HG02798 (cell line): ENCODE results near the gene CAV2.

Experiments used
- ATAC-seq: cut with Tn5 transposase; IDR thresholded peaks from one replicate; pipeline ENCODE4 v1.9.1; 2021; ENCODE audit warnings: mild to moderate bottlenecking; ENCODE audit not compliant: unreplicated experiment, poor library complexity

Gene CAV2

DNA sequence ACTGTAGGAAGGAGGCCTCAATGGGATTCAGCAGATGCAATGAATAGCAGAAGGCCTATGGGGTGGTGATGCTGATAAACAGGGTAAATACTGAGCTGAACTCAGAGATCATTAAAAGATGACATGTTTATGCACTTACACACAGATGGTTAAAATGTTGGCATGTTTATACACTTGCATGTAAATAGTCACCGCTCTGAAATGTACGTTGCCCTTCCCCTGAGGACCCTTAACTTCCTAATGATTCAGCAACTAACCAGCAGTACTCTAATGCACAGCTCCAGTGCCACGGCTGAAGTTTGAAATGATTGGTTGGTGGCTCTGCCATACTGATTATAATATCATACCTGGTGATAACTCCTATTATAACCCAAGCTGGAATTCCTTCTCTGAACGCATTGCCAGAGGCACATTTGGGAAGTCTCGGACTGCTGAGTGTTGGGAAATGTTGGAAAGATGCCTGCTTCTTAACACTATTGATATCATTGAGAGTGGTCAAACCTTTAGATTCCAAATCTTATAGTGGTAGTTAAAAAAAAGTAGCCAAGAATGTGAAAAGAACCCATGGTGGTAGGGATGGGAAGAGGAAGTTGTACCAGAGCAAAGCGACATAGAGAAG lies 21.6 kb downstream of the CAV2 start:
- no peak for ATAC-seq

DNA sequence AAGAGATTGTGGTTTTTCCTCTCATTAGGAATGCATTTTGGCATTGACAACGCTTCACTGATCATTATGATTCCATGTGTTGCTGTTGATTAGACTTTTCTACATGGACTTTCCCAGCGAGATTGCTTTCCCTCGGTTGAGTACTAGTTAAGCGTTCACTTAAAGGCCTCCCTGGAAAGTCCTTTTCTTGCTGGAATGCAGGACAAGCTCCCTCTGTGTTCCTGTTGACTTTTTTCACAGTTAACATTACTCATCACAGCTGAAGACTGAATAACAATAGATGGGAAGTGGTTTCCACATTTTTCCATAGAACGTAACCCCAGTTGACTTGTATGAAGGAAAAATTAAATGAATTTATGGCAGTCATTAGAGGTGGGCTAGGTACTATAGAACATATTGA lies 22.7 kb downstream of the CAV2 start:
- ATAC-seq = no peak

DNA sequence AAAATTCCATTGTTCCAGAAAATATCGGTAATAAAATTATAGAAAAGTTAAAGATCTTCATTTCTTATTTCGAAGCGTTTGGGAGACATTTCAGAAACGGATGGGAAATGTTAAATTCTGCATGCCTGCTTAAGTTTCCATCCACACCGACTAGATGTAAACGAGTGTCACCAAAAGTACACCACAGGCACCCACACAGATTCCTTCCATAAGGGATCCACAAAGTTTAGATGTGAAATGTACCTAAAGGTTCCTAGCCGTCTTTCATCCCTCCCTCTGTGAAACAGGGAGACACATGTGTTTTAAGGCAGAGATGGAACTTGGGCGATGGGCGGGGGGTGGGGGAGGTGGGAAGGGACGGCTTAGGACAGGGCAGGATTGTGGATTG lies 24.7 kb downstream of the CAV2 start:
- no peak for ATAC-seq

DNA sequence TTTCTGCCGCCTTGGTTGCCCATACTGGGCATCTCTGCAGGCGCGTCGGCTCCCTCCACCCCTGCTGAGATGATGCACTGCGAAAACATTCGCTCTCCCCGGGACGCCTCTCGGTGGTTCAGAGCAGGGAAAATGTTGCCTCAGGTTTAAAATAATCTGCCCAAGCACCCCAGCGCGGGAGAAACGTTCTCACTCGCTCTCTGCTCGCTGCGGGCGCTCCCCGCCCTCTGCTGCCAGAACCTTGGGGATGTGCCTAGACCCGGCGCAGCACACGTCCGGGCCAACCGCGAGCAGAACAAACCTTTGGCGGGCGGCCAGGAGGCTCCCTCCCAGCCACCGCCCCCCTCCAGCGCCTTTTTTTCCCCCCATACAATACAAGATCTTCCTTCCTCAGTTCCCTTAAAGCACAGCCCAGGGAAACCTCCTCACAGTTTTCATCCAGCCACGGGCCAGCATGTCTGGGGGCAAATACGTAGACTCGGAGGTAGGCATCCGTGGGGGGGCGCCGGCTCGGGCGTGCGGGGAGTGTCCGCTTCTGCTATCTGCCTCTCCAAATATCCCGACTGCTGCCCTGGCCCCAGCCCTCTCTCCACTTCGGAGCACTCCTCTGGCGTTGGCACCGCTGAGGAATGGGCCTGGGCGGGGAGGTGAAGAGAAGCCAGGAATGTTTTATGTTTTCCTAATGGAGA lies 25.2 kb downstream of the CAV2 start, which contains the start of gene CAV1:
CAV1 (plus strand) TSS at position 428 of the 689 bp plus-strand sequence; CDS start at position 455, 27 bp downstream.
- peak; percentile 28 for ATAC-seq

DNA sequence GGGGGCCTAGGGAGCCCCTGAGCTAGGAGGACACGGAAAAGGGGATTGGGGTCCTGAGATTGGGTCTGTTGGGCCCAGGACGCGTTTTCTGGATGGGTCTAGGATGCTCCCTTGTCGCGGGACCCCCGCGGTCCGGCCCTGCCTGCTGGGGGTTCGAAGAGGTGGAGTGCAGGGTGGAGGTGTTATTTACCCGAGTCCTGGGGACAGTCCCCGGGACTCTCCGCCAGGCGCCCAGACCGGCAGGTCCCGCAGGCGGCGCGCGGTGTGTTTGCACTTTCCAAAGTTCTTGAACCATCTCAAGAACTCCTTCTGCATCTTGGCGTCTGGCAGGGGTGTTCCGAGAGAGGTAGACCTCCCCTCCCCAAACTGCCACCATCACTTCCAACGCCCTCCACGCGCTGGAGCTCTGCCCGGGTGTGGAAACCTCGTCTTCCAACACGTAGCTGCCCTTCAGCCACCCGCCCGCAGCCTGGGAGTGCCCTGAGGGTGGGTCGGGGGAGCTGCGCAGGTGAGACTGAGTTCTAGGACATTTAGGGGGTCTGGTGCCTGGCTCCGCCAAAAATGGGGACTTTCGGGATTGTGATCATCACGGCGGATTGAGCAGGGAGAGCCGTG lies 25.9 kb downstream of the CAV2 start:
- peak; percentile 44 for ATAC-seq

DNA sequence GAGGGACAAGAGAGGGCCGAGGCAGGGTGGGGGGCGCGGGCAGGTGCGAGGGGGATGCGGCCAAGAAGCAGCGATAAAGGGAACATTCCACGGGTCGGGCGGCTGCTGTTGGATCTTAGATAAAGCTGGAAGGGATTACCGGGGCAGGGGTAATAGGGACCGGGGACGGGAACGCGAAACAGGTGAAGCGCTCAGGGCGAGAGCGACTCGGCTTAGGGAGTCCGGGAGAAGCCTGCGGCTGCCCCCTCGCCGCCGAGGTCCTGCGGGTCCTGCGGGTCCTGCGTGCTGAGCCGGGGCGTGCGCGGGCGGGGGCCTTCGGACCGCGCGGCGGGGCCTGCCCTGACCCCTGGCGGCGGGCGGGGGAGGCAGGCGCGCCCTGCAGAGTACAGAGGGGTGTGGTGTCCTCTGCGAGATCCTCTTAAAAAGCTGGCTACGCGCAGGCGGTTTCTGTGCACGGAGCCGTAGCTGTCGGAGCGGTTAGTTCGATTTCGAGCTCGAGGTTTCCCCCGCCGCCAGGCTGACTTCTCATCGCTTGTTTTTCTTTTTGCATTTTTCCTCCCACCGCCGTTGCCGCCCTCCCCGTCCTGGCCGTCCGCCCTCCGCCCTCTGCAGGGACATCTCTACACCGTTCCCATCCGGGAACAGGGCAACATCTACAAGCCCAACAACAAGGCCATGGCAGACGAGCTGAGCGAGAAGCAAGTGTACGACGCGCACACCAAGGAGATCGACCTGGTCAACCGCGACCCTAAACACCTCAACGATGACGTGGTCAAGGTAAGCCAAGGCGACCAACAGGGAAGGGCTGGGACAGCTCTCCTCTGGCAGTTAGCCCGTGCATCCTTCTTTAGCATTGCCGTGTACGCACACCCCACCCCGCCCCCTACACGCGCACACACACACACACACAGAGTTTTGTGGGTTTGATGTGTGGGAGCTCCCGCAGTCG lies 26.6 kb downstream of the CAV2 start:
- ATAC-seq = peak; percentile 91

DNA sequence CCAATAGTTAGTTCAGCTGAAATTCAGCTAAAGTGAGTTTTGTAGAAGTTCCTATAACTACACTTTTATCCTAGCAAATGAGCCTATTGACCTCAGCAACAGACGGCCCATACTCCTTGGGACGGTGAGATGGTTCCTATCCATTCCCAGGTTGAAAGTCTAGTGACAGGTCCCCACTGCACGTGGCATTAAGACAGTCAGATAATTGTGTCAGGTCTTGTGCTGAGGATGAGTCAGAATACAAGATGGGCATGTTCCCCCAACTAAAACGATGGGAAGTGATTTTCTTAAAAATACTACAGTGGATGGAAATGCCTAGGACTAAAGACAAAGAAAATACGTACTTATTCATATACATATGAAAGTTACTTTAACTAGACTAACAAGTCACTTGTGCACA lies 27.4 kb downstream of the CAV2 start:
- no peak for ATAC-seq

DNA sequence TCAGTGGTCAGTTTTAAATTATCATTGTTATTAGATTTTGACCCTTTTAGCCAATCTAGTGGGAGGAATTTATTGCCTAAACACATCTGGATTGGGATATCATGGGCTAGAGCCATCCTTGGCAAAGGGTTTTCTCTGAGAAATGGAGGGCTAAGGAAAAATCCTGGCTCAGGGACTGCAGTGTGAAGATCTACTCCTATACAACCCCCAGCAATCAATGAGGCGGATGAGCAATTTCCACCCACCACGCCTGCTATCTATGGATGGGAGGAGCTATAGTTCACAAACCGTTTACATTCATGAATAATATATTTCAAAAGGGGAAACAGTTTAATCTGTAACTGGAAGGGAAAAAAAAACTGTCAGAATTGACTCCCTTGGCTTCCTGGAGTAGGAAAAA lies 28.0 kb downstream of the CAV2 start:
- no peak for ATAC-seq

DNA sequence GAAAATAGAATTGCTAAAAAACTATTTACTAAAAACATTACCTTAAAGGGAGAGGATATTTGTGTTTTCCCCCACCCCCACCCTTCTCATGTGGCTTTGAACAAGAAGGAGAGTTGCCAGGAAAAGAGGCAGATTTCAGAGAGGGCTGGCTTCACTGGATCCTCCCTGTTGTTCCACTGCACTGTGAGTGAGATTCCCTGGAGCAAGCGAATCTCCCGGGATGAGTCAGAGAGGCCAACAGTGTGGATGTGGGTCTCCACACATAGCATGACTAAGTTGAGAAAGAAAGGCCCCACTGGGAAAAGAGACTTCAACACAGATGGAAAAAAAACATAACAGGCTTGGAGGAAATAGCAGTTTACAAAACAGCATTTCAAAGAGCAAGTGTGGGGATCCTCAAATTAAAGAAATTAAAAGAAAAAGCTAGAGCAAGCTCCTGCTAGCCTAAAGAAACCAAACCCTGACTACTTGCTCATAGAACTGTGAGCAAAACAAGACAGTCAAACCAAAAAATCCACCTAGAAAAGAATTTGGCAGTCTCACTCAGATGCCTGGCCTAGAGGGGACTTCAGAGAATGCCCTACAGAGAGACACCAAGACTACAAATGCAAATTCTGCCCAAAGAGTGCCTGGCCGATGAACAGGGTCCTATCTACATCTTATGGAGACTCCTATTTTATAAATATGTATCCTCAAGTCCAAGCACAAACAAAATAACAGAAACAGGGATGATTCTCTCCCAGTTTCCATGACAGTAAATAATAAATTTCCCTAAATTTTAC lies 28.7 kb downstream of the CAV2 start:
- no peak for ATAC-seq

DNA sequence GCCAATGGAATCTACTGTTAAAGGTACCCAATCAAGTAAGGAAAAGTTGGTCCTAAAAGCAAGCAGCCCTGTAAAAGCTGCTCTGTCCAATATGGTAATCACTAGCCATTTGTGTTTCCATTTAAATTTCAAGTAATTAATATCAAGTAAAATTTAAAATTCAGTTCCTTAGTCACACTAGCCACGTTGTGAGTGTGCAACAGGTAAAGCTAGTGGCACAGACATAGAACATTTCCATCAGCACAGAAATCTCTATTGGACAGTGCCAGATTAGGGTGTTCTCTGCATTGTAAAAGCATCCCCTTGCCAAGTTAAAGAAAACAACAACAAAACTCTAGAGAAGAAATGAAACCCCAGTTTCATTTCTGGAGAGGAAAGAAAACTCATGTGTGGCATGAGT lies 29.7 kb downstream of the CAV2 start:
- ATAC-seq = no peak

DNA sequence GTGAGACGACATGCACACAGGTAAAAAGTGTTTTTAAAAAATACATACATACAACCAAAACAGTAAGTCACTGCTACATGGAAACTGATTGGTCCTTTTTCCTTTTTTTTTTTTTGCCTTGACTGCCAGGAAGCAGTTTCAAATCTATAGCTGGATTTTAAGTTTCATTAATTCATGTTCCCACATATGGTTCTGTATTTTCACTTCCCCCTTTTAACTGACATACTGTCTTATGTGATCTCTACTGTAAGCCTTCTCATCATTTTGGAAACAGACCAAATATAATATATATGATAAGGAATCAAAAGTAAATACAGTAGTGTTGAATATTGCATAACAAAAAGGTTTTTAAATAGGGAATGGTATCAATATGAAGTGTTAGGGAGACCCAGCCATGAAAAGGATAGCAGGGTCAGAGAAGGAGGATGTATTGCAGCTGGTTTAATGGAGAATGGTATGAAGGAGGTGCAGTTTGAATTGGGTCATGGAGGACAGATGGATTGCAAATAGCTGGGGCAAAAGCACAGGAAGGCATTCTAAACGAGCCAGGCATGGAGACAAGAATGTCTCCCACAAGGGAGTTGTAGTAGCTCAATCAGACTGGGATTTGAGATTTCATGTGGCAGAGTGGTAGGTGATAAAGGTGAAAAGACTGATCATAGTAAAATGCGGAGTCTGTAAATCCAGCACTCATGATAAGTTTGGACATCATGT lies 30.7 kb downstream of the CAV2 start:
- ATAC-seq = no peak

DNA sequence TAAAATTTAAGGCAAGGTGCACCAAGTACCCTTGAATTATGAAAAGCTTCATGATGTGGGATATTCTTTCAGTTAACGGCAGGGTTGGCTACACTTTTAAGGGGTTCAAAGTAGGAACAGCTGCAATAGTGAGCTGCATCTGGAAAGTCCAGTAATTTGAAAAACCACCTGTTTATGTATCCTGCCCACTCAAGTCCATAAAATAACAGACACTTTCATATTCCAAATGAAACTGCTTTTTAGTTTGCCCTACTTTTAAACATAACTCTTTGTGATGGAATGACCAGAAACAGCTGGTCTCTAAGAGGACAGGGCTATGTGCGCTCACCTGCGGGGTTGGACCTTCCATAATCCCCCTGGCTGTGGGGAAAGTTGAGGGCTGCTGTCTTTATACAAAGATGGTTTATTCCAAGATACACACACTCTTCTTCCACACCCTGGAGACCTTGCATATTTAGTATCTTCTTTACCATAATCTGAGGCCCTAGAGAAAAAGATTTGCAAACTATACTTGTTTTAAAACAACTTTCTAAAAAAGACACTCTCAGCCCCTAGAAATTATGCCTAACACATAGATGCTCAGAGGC lies 32.7 kb downstream of the CAV2 start:
- no peak for ATAC-seq

DNA sequence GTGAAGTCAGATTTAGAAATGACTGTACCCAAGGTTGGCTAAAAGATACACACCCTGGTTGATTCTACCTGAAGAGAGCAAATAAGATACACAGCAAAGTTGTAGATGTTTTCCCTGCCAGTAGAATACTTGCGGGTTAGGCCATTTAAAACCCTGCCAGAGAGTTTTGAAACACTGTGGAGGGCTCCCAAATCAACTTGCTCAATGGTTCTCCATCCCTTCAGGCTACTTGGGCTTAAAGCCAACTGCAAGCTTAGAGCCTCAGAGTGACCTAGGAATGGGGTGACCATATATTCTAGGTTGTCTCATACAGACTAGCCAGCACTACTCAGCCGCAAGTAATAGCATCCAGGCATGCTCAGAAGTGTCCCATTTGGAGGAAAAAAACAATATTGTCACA lies 35.3 kb downstream of the CAV2 start:
- no peak for ATAC-seq

DNA sequence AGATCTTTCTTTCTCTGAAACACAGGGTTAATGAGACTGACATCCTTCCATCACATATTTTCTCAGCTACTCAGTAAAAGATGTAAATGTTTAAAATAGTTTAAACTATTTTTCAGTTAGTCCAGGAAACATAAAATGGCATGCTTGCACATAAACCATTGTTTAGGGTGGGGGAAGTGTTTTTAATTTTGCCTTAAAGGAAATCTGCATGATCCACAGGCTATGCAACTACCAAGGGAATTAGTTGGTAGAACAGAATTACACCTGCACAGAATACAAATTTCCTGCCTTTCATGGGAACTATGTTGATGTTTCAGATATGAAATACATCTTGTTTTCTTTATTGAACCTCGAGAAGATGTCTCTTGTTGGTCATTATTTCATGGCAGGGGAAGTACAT lies 35.9 kb downstream of the CAV2 start:
- ATAC-seq = no peak

DNA sequence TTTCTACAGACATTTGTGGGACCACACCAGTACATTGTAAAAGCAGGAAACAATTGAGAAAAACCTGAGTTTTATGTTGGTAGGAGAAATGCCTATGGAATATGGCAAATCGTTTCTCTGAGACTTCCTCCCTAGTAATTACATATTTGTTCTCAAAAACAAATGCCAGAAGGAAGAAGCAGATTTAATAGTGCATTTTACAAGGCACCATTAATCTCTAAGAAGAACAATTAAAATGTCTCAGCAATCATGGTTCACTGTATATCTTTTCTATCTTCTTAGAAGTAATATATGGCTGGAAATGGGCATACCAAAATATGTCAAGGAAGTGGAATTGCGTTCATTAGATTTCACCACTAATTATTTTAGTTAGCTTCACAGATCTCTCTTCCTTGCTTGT lies 38.6 kb downstream of the CAV2 start:
- ATAC-seq = no peak

DNA sequence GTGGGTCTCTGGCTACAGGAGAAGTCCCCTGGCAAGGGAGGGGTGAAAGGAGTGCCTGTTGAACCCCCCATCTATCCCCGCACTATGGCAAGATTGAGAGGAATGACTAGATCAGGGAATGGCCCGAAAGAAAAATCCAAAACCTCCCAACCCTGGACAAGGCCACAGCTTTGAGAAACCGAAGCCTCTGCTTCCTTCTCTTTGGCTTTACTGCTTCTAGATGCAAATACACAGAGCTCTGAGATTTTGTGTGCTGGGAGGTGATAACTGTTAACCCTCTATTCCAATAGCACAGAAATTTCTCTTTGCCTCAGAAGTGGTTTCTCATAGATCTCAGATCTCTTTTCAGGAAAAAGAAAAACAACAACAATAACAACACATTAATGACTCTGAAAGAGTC lies 40.3 kb downstream of the CAV2 start:
- ATAC-seq = no peak

DNA sequence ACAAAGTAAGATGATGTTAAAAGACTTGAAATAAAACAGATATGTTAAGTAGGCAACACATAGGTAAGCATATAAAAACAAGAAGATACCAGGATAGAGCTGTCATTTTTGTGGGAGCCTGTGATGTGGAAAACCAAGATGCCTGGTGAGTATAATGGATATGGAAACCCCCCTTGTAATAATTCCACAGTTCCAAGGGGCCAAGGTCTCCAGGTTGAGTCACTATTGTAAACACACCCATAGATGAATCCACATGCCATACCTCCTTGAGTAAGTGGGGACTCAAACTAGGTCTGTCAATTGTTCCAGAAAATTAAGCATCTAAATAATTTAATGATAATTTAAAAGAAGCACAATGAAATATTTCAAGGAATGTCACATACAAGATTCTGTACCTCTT lies 41.2 kb downstream of the CAV2 start:
- no peak for ATAC-seq

DNA sequence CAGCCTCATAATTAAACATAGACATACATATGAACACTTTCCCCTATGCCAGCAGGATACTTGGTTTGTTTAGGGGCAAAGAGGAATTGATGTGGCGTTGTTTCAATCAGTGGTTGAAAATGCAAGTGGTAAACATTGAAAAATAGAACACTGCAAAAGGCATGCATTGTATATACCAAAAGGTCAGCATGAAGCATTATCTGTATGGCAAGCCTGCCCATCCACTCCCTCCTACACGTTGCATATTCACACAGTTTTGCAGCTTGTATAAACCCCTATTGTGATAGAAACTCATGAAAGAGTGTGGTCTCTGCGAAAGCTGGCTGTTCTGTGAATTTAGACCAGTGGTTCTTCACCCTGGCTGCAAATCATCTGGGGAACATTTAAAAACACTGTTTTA lies 42.4 kb downstream of the CAV2 start:
- ATAC-seq = no peak

DNA sequence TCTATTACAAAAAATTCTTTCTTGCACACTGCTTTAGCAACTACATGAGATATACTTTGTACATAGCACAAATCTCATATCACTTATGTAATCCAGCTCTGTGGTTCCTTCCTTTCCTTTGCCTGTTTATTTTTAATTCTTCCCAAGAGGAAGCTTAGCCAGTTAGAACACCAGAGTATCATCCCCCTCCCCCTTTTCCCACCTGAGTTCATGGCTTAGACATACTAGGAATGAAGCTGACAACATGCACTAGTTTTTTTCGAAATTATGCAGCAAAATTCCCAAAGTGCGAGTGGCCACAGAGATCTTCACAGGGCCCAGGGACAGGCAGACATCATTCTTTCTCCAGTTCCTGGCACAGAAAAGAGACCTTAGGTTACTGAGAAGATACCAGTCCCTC lies 43.1 kb downstream of the CAV2 start:
- no peak for ATAC-seq
